ENCODE data around the gene ALX1.

Gene ALX1

GRCh38 chr12:85275374-85275773, 4.6 kb upstream of the ALX1 start:
- DNase-seq, result no peak
- Histone ChIP-seq H3K4me3 (ENCODE audit: insufficient read depth, low read depth, low read length, poor library complexity, severe bottlenecking) (no peak overlapping the region), H3K27me3 (replicated peaks; ENCODE audit: control insufficient read depth, insufficient read depth, low read length, poor library complexity, severe bottlenecking) (peaks cover 10% of the 10 kb centered on the region), H3K4me1 (ENCODE audit: control insufficient read depth, insufficient read depth, low read length, poor library complexity, severe bottlenecking) (no peaks in the 10 kb centered on the region), H3K27ac (ENCODE audit: insufficient read depth, low read length, poor library complexity, severe bottlenecking) (no peak overlapping the region), H3K36me3 (ENCODE audit: control insufficient read depth, insufficient read depth, low read length) (no peaks in the 10 kb centered on the region), H3K9me3 (ENCODE audit: control insufficient read depth, low read length) (no peaks in the 10 kb centered on the region)

DNA sequence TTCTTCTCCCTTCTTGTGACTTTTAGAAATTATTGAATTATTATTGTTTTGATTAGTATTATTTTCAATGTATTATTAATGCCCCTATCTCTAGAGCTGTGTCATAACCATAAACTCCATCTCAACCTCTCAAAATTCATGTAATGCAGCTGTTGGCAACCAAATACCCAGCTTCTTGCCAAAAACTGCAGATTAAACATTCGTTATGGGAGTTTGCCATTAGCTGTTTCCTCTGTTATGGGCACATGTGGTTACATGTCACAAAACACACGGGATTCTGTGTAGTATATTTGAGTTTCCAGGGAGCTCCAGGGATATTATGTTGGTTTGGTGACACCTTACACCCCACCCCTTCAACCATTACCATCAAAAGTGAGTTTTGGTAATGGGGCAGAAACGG, 2.8 kb upstream of the ALX1 start:
- no peak for DNase-seq
- Histone ChIP-seq H3K27me3 (replicated peaks; ENCODE audit: control insufficient read depth, insufficient read depth, low read length, poor library complexity, severe bottlenecking) (peaks cover 10% of the 10 kb centered on the region), H3K4me3 (ENCODE audit: insufficient read depth, low read depth, low read length, poor library complexity, severe bottlenecking) (no peak overlapping the region), H3K4me1 (ENCODE audit: control insufficient read depth, insufficient read depth, low read length, poor library complexity, severe bottlenecking) (no peaks in the 10 kb centered on the region), H3K36me3 (ENCODE audit: control insufficient read depth, insufficient read depth, low read length) (no peaks in the 10 kb centered on the region), H3K27ac (ENCODE audit: insufficient read depth, low read length, poor library complexity, severe bottlenecking) (no peak overlapping the region), H3K9me3 (ENCODE audit: control insufficient read depth, low read length) (no peaks in the 10 kb centered on the region)

DNA sequence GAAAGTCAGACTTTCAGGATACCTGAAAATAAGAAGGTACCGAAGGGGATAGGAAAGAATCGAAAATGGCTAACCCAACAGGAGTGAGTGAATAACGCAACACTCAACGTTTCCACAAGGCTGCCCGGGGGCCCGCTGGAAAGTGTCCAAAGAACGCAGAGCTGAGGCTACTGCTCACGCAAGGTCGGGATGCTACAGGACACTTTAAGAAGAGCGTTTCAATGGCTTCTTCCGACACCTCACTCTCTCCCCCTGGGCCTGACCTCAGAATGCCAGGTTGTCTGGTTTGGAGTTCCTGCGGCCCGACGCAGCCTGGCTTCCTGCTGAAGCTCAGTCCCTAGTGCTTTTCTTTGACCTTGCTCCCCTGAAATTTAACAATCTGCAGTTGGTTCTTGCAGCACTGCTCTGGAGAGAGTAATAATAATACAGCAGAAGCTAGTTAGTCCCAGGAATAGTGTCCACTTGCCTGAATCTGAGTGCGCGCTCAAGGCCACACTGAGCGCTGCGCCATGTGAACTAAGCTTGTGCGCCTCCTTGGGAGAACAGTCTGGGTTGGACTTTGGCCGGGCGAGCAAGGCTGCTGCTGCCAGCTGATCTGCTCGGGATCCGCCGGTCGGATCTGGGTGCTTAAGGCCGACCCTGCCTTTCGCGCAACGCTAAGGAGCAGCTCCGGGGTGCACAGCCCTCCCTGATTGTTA, 2.0 kb upstream of the ALX1 start:
- Histone ChIP-seq H3K27ac (ENCODE audit: insufficient read depth, low read length, poor library complexity, severe bottlenecking) (no peak overlapping the region), H3K9me3 (ENCODE audit: control insufficient read depth, low read length) (no peaks in the 10 kb centered on the region), H3K4me3 (ENCODE audit: insufficient read depth, low read depth, low read length, poor library complexity, severe bottlenecking) (no peak overlapping the region), H3K27me3 (replicated peaks; ENCODE audit: control insufficient read depth, insufficient read depth, low read length, poor library complexity, severe bottlenecking) (peaks cover 18% of the 10 kb centered on the region), H3K36me3 (ENCODE audit: control insufficient read depth, insufficient read depth, low read length) (no peaks in the 10 kb centered on the region), H3K4me1 (ENCODE audit: control insufficient read depth, insufficient read depth, low read length, poor library complexity, severe bottlenecking) (no peaks in the 10 kb centered on the region)
- no peak for DNase-seq

- Histone ChIP-seq H3K27me3 (replicated peaks; ENCODE audit: control insufficient read depth, insufficient read depth, low read length, poor library complexity, severe bottlenecking) (peaks cover 18% of the 10 kb centered on the region), H3K27ac (ENCODE audit: insufficient read depth, low read length, poor library complexity, severe bottlenecking) (no peak overlapping the region), H3K9me3 (ENCODE audit: control insufficient read depth, low read length) (no peaks in the 10 kb centered on the region), H3K4me1 (ENCODE audit: control insufficient read depth, insufficient read depth, low read length, poor library complexity, severe bottlenecking) (no peaks in the 10 kb centered on the region), H3K36me3 (ENCODE audit: control insufficient read depth, insufficient read depth, low read length) (no peaks in the 10 kb centered on the region), H3K4me3 (ENCODE audit: insufficient read depth, low read depth, low read length, poor library complexity, severe bottlenecking) (no peak overlapping the region)
- no peak for DNase-seq
Observed at GRCh38 chr12:85278598-85279448, 1.2 kb upstream of the ALX1 start.

GRCh38 chr12:85279449-85280164, 413 bp upstream of the ALX1 start:
- Histone ChIP-seq H3K4me3 (ENCODE audit: insufficient read depth, low read depth, low read length, poor library complexity, severe bottlenecking) (no peak overlapping the region), H3K27ac (ENCODE audit: insufficient read depth, low read length, poor library complexity, severe bottlenecking) (no peak overlapping the region)
- DNase-seq, result no peak

GRCh38 chr12:85280984-85281630, 1.1 kb downstream of the ALX1 start:
- peaks cover 18% of the 10 kb centered on the region for H3K27me3 ChIP-seq (replicated peaks; ENCODE audit: control insufficient read depth, insufficient read depth, low read length, poor library complexity, severe bottlenecking)
- no peaks in the 10 kb centered on the region for H3K36me3 ChIP-seq (ENCODE audit: control insufficient read depth, insufficient read depth, low read length)
- no peak overlapping the region for H3K27ac ChIP-seq (ENCODE audit: insufficient read depth, low read length, poor library complexity, severe bottlenecking)
- no peaks in the 10 kb centered on the region for H3K9me3 ChIP-seq (ENCODE audit: control insufficient read depth, low read length)
- no peaks in the 10 kb centered on the region for H3K4me1 ChIP-seq (ENCODE audit: control insufficient read depth, insufficient read depth, low read length, poor library complexity, severe bottlenecking)
- DNase-seq, result no peak
- no peak overlapping the region for H3K4me3 ChIP-seq (ENCODE audit: insufficient read depth, low read depth, low read length, poor library complexity, severe bottlenecking)

More at GRCh38 chr12:85279449-85280164, 413 bp upstream of the ALX1 start:
- H3K9me3 ChIP-seq (ENCODE audit: control insufficient read depth, low read length), result no peaks in the 10 kb centered on the region
- no peaks in the 10 kb centered on the region for H3K36me3 ChIP-seq (ENCODE audit: control insufficient read depth, insufficient read depth, low read length)
- no peaks in the 10 kb centered on the region for H3K4me1 ChIP-seq (ENCODE audit: control insufficient read depth, insufficient read depth, low read length, poor library complexity, severe bottlenecking)
- peaks cover 18% of the 10 kb centered on the region for H3K27me3 ChIP-seq (replicated peaks; ENCODE audit: control insufficient read depth, insufficient read depth, low read length, poor library complexity, severe bottlenecking)

GRCh38 chr12:85281636-85282312, 1.8 kb downstream of the ALX1 start:
- Histone ChIP-seq H3K4me1 (ENCODE audit: control insufficient read depth, insufficient read depth, low read length, poor library complexity, severe bottlenecking) (no peaks in the 10 kb centered on the region), H3K36me3 (ENCODE audit: control insufficient read depth, insufficient read depth, low read length) (no peaks in the 10 kb centered on the region), H3K27me3 (replicated peaks; ENCODE audit: control insufficient read depth, insufficient read depth, low read length, poor library complexity, severe bottlenecking) (peaks cover 18% of the 10 kb centered on the region), H3K27ac (ENCODE audit: insufficient read depth, low read length, poor library complexity, severe bottlenecking) (no peak overlapping the region), H3K4me3 (ENCODE audit: insufficient read depth, low read depth, low read length, poor library complexity, severe bottlenecking) (no peak overlapping the region), H3K9me3 (ENCODE audit: control insufficient read depth, low read length) (no peaks in the 10 kb centered on the region)
- no peak for DNase-seq

GRCh38 chr12:85283560-85283959, 3.5 kb downstream of the ALX1 start:
- no peaks in the 10 kb centered on the region for H3K9me3 ChIP-seq (ENCODE audit: control insufficient read depth, low read length)
- DNase-seq, result no peak
- no peaks in the 10 kb centered on the region for H3K4me1 ChIP-seq (ENCODE audit: control insufficient read depth, insufficient read depth, low read length, poor library complexity, severe bottlenecking)
- H3K4me3 ChIP-seq (ENCODE audit: insufficient read depth, low read depth, low read length, poor library complexity, severe bottlenecking), result no peak overlapping the region
- peaks cover 18% of the 10 kb centered on the region for H3K27me3 ChIP-seq (replicated peaks; ENCODE audit: control insufficient read depth, insufficient read depth, low read length, poor library complexity, severe bottlenecking)
- no peaks in the 10 kb centered on the region for H3K36me3 ChIP-seq (ENCODE audit: control insufficient read depth, insufficient read depth, low read length)
- no peak overlapping the region for H3K27ac ChIP-seq (ENCODE audit: insufficient read depth, low read length, poor library complexity, severe bottlenecking)

DNA sequence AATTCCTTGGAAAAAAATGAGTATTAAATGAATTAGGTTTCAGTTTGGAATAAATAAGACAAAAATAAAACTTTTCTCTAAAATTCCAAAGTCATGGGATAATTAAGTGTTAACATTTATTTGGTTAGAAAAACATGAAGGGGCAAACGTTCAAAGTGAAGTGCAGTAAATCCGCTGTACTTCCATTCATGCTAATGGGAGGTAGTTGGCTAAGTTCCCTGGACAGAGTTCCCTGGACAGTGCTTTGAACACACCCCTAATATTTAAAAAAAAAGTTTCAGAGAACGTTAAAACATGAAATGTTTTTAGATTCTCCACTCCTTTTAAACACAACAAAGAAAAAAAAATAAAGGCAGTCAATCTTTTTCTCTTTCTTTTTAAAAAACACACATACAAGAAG, 16.3 kb downstream of the ALX1 start:
- Histone ChIP-seq H3K4me1 (ENCODE audit: control insufficient read depth, insufficient read depth, low read length, poor library complexity, severe bottlenecking) (no peaks in the 10 kb centered on the region), H3K27me3 (replicated peaks; ENCODE audit: control insufficient read depth, insufficient read depth, low read length, poor library complexity, severe bottlenecking) (no peaks in the 10 kb centered on the region), H3K4me3 (ENCODE audit: insufficient read depth, low read depth, low read length, poor library complexity, severe bottlenecking) (no peak overlapping the region), H3K9me3 (ENCODE audit: control insufficient read depth, low read length) (no peaks in the 10 kb centered on the region), H3K27ac (ENCODE audit: insufficient read depth, low read length, poor library complexity, severe bottlenecking) (no peak overlapping the region), H3K36me3 (ENCODE audit: control insufficient read depth, insufficient read depth, low read length) (no peaks in the 10 kb centered on the region)
- DNase-seq, result no peak
